ENCODE results near the gene RFLNA.

Gene RFLNA

GRCh38 chr12:124304314-124304790 is 9.5 kb downstream of the RFLNA start:
- no peak for DNase-seq

DNA sequence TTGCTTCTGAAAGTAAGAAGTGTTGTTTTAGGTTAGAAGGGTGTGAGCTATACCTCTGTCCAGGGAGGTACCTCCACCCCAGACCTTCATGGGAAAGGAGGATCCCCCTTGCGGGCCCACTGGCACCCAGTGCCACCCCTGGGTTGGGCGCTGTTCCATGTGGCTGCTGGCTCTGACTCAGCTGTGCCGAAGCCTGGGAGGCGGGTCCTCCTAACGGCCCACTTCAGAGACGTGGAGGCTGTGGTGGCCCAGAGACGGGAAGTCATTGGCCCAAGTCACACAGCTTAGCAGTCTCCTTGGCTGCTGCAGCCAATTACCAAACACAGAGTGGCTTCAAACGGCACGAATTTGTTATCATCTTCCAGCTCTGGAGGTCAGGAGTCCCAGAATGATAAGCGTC is 10.2 kb downstream of the RFLNA start:
- no peak for DNase-seq

- no peak for DNase-seq
These were observed 11.1 kb downstream of the RFLNA start for GRCh38 chr12:124305776-124306685.

- DNase-seq: no peak
These were observed 12.0 kb downstream of the RFLNA start for GRCh38 chr12:124306686-124307555.

- DNase-seq: no peak
These were observed 12.6 kb downstream of the RFLNA start for GRCh38 chr12:124307556-124307825.

GRCh38 chr12:124308741-124309140 is 13.8 kb downstream of the RFLNA start:
- DNase-seq: no peak

DNA sequence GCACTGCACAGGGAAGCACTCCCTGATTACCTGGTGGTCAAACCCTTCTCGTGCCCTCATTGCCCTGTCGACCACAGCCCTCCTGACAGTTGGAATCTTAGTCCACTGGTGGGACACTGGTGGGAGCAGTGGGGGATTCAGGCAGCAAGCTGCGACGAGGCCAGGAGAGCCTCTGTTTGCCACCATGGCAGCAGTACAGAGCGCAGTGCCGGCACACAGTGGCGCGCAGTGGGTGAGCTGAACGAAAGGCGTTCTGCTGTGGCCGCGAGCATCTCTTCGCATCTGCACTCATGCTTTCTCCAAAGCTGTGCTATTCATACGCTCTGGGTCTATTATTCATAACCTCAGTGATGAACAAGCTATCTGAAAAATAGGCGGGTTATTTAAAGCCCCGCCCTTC is 14.3 kb downstream of the RFLNA start:
- no peak for DNase-seq

DNA sequence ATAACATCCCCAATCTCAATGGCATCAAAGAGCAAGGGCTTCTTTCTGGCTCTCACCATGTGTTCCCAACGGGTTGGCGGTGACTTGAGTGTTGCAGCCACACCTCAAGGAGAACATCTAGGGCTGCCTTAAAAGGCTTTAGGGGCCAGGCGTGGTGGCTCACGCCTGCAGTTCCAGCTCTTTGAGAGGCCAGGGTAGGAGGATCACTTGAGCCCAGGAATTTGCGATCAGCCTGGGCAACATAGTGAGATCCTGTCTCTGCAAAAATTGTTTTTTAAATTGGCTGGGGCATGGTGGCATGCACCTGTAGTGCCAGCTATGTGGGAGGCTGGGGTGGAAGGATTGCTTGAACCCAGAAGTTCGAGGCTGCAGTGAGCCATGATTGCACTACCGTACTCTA is 14.9 kb downstream of the RFLNA start:
- no peak for DNase-seq

GRCh38 chr12:124310178-124310577 is 15.3 kb downstream of the RFLNA start:
- no peak for DNase-seq

- no peak for DNase-seq
These were observed 15.9 kb downstream of the RFLNA start for GRCh38 chr12:124310785-124311184.

DNA sequence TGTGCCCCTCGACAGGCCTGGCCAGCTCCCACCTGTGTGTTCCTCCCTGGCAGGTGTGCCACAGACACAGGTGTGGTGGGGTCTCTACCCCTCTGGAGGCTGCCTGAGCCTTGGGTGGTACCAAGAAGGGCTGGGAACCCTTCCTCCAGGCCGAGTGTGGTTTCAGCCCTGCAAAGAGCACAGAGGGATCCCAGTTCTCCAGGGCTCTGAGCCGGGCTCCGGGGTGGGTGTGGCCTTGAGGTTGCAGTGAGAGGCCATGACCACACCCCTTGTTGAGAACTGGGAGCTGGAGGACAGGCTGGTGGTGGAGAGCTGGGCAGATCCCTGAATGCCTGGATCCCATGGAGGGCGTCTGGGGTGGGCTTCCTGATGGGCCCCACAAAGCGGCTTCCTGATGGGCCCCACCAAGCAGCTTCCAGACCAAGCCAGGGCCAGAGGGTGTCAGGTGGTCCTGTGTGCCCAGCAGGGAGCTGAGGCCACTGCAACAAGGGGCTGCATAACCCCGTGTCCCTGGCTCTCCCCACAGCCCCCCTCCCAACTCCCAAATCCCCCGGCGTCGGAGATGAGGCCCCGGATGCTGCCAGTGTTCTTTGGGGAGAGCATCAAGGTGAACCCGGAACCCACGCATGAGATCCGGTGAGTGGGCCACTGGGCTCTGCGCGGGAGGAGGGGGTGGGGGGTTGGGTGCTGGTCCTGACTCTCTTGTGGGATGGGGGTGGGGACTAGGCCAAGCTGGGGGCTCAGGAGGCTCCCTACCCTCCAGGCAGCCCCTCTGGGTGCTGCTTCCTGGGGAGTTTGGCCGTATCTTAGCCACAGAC is 16.6 kb downstream of the RFLNA start:
- DNase-seq: no peak

GRCh38 chr12:124312601-124313000 is 17.7 kb downstream of the RFLNA start:
- no peak for DNase-seq

- no peak for DNase-seq
These were observed 19.3 kb downstream of the RFLNA start for GRCh38 chr12:124314207-124314606.

DNA sequence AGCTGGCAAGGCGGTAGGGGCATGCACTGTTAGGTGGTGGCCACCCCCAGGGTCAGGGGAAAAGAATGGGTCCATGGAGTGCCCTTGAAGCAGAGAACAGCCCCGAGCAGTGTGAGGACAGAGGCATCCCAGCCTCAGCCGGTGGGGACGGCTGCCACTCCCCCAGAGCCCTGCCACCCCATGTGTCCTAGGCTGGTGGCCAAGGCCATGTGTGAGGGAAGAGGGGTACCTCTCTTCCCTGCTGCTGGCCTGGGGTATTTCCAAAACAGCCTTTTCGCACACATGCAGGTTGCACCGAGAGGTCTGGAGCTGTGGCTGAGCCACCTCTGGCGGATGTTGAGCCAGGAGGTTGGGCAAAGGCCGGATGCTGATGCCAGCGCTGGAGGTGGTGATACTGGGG is 19.9 kb downstream of the RFLNA start:
- DNase-seq: no peak

- no peak for DNase-seq
These were observed 20.6 kb downstream of the RFLNA start for GRCh38 chr12:124315372-124316044.

DNA sequence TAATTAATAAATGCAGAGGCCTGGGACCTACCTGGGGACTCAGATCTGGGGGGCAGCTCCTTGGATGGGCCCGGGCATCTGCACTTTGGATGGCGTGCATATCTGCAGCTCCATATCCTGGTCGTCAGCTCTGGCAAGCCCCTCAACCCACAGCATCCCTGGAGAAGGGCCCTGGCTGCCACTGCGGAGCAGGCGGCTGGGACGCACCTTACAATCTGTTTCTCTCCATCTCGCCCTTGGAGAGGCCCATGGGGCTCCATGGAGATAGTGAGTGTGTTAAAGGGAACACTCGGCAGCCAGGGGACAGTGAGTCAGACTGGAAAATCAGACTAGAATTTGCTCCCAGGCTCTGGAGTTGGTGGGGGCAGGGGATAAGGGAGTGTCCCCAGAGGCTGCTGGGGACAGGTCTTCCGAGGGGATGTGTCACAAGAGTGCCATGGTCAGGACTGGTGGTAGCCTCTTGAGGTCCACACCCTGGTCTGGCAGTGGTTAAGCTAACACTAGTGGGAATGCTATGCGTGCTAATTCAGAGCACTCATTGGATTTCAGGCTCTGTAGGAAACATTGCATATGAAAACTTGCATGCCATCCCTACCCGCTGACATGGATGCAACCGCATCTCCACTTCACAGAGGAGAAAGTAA is 21.5 kb downstream of the RFLNA start:
- no peak for DNase-seq

- no peak for DNase-seq
These were observed 22.5 kb downstream of the RFLNA start for GRCh38 chr12:124317400-124317799.

DNA sequence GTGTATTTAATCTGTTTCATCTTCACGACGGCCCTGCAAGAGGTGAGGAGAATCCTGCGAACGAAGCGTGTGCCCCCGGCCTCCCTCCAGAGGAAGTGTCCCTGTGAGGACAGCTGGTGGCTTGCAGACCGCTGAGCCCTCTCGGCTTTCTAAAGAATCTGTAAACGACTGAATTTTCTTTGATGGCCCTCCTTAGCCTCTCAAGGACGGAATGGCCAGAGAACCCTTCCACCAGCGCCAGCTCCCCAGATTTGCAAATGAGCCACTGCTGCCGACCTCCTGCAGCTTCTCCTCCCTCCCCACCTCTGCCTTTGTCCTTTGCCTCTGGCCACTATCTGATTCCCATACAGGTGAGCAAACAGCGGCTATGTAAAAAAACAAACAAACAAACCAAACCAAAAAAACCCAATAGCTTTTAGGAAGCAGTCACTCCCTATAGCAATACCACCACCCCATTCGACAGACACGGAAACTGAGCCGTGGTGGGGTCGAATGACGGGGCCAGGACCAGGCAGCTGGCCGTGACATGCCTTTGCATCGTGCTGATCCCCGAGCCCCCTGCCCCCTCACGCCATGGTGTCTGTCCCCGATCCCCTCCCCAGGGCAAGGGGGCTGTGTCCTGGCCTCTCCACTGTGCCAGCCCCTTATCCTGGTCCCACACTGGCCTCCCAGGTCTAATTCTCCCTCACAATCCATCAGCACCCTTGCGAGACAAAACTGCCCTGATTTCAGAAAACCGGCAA is 23.6 kb downstream of the RFLNA start:
- no peak for DNase-seq

DNA sequence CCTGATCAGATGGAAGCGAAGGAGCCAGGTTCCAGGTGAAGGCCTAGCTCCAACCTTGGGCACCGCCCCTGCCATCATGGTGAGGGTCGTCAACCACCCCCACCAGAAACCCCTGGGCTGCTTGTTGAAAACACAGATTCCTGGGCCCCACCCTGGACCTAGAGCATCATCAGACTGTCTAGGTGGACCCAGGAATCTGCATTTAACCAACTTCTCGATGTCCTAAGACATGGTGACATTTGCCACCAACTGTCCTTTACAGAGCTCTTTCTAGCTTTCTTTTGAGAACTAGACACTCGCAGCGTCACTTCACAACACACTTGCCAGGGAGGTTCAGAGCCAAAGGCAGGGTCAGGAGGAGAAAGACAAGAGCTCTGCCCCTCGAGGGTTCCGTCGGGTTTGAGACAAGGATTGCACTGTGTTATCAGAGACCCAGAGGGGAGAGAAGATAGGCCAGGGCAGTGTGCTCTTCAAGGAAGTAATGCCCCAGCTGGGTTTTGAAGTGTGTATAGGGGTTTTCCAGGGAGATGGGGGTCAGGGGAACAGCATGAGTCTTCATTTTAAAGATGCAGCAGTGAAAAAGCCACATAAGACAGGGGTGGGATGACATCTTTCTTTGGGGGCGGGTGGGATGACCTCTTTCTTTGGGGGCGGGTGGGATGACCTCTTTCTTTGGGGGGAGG is 24.6 kb downstream of the RFLNA start:
- no peak for DNase-seq

- DNase-seq: peak; percentile 93
These were observed 26.2 kb downstream of the RFLNA start for GRCh38 chr12:124321040-124321481.
